WERI-Rb-1 (cell line): ENCODE results near the gene RERE.

Experiments
- DNase-seq: peaks from one replicate; pipeline ENCODE4 v3.0.0-alpha.2; 2020
- H3K27ac ChIP-seq: fragments of 250-450 bp; sonication (Bioruptor Pico); 2 replicates; pipeline ENCODE4 v1.5.1; 2020; ENCODE audit warnings: mild to moderate bottlenecking, moderate library complexity
- H3K27me3 ChIP-seq: fragments of 250-450 bp; sonication (Bioruptor Pico); 2 replicates; pipeline ENCODE4 v1.5.1; 2021; ENCODE audit warnings: mild to moderate bottlenecking, low read depth, moderate library complexity; ENCODE audit not compliant: insufficient read depth, severe bottlenecking
- H3K36me3 ChIP-seq: fragments of 250-450 bp; sonication (Bioruptor Pico); 2 replicates; pipeline ENCODE4 v1.5.1; 2020; ENCODE audit warnings: mild to moderate bottlenecking, moderate library complexity
- H3K4me3 ChIP-seq: 2 replicates; pipeline ENCODE4 v1.5.1; 2011; ENCODE audit warnings: low read depth, mild to moderate bottlenecking, control low read depth, low read length
- H3K9me3 ChIP-seq: fragments of 250-450 bp; sonication (Bioruptor Pico); 2 replicates; pipeline ENCODE4 v1.5.1; 2021; ENCODE audit warnings: mild to moderate bottlenecking, moderate library complexity; ENCODE audit not compliant: severe bottlenecking
- TF ChIP-seq, protein P1 (sequence below): IDR thresholded peaks from 2 replicates; pipeline ENCODE4 v1.5.1; 2011; ENCODE audit warnings: low read depth, mild to moderate bottlenecking, control low read depth, inconsistent platforms, low read length

RERE gene

DNA sequence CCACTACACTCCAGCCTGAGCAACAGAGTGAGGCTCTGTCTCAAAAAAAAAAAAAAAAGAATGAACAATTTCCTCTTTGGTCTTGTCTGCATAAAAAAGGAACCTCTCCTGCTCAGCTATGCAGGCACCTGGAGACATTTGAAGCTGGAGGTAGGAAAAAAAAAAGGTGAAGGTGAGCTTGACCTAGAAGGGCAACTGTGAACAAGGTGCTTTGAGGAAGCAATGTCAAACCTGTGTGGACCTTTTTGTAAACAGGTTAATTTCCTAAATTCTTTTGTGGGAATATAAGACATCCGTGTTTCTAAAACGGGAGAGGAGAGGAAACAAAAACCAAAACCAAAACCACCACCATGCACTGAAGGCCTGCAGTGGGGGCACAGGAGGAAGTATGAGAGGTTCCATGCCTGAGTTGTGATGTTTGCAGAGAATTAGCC, 422.0 kb downstream of the RERE start:
- Histone ChIP-seq H3K9me3 (no peaks in the 10 kb centered on the region), H3K27ac (no peak overlapping the region), H3K36me3 (peaks cover 91% of the 10 kb centered on the region), H3K27me3 (no peaks in the 10 kb centered on the region), H3K4me3 (no peak overlapping the region)
- no peak for DNase-seq
- TF ChIP-seq, protein P1, sequence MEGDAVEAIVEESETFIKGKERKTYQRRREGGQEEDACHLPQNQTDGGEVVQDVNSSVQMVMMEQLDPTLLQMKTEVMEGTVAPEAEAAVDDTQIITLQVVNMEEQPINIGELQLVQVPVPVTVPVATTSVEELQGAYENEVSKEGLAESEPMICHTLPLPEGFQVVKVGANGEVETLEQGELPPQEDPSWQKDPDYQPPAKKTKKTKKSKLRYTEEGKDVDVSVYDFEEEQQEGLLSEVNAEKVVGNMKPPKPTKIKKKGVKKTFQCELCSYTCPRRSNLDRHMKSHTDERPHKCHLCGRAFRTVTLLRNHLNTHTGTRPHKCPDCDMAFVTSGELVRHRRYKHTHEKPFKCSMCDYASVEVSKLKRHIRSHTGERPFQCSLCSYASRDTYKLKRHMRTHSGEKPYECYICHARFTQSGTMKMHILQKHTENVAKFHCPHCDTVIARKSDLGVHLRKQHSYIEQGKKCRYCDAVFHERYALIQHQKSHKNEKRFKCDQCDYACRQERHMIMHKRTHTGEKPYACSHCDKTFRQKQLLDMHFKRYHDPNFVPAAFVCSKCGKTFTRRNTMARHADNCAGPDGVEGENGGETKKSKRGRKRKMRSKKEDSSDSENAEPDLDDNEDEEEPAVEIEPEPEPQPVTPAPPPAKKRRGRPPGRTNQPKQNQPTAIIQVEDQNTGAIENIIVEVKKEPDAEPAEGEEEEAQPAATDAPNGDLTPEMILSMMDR: no peak

DNA sequence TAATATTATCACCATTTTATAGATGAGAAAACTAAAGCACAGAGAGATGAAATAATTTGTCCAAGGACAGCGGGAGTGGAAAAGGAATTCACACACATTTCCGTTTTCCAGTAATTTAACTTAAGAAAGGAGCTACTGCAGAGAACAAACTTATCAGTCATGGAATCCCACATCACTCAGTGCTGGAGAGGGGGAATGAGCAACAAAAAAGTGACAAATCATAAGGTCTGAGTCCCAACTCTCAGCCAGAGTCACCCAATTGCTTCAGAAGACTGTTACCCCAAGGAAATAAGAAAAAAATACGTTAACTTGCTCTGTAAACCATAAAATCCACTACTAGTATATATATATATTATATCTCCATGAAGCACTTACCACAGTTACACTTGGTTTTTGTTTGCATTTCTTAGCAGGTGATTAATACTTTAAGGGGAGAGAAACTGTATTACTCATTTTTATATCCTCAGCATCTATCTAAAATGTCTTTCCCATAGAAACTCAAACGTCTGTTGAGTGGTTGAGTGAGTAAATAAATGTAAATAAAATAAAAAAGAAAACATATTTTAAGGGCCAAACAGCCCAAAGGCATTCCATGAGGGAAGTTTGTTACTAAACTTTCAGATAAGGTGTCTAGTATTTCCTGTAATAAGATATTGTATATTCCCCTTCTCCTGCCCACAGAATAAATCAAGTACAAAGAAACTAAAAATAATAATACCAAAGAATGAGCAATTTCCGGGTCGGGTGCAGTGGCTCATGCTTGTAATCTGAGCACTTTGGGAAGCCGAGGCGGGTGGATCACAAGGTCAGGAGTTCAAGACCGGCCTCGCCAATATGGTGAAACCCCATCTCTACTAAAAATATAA, 422.8 kb downstream of the RERE start:
- H3K27me3 ChIP-seq: no peaks in the 10 kb centered on the region
- TF ChIP-seq, protein P1: no peak
- peaks cover 91% of the 10 kb centered on the region for H3K36me3 ChIP-seq
- no peaks in the 10 kb centered on the region for H3K9me3 ChIP-seq
- no peak overlapping the region for H3K4me3 ChIP-seq
- no peak for DNase-seq
- H3K27ac ChIP-seq: no peak overlapping the region

DNA sequence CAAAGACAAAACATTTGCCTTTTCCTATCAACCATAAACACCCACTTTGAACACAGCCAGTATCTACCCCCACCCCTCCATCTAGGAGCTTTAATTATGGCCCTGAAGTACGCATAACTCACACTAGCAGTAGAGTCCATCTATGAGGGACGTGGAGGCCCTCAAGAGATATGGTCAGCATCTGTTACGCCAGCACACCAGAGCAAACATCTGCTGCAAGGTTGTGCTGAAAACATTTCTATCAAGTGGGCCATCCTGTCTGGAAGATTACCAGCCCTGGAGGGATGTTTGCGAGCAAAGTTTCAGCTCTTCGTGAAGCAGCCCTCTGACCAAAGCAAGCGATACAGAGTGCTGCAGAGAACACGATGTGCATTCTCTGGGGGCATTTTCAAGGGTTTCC, 424.9 kb downstream of the RERE start:
- DNase-seq: no peak
- Histone ChIP-seq H3K27ac (no peak overlapping the region), H3K27me3 (no peaks in the 10 kb centered on the region), H3K9me3 (no peaks in the 10 kb centered on the region), H3K36me3 (peaks cover 90% of the 10 kb centered on the region), H3K4me3 (no peak overlapping the region)
- TF ChIP-seq, protein P1: no peak

DNA sequence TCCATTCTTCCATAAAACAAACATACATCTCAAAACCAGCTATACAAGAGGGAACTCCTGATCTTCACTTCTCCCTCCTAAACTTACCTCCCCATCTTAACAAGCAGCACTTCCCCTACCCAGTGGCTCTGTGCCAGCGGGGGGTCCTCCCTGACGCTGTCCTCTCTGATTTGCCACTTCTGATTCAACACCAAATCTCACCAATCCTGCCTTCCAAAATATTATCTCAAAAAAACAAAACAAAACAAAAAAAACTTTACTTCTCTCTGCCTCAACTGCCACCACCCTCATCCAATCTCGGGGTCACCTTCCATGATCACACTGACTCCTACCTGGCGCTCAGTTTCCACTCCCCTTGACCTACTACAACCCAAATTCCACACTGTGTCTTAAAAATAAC, 426.7 kb downstream of the RERE start:
- H3K4me3 ChIP-seq: no peak overlapping the region
- TF ChIP-seq, protein P1: no peak
- H3K9me3 ChIP-seq: no peaks in the 10 kb centered on the region
- no peaks in the 10 kb centered on the region for H3K27me3 ChIP-seq
- DNase-seq: no peak
- peaks cover 83% of the 10 kb centered on the region for H3K36me3 ChIP-seq
- H3K27ac ChIP-seq: no peak overlapping the region

DNA sequence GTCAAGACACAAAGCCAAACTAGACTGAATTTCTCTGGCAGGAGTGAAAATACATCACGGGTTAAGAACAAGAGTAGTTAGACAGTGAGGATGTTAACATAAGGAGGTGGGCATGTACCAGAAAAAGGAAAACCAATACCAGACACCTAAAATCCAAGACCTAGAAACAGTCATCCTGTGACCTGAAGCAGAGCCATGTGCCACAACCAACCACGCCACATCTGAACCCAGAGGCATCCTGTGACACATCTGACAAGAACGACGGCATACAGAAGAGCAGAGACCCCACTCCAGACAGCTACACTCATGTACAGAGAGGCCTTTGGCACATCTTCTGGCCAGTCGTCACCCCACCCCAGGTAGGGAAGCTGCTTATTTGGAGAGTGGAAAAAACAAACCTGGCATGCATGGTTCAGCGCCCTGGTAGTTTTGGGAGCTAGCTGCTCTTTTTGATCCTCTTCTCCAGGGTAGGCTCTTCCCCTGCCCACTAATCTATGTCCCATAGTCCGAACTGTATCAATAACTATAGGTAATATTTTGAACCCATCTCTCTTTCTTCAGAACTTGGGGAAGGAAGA, 427.4 kb downstream of the RERE start:
- Histone ChIP-seq H3K9me3 (no peaks in the 10 kb centered on the region), H3K27me3 (no peaks in the 10 kb centered on the region), H3K27ac (no peak overlapping the region), H3K36me3 (peaks cover 84% of the 10 kb centered on the region), H3K4me3 (no peak overlapping the region)
- no peak for DNase-seq
- TF ChIP-seq, protein P1: no peak
